H9 (cell line): ENCODE measurements around the gene RIOK2. TPM values are rescaled to one million over a fixed set of nuclear protein-coding genes. Genes with fewer than 3 reads are reported as not detected.
A peak's percentile ranks its signal among the peaks of the same experiment; 100 is the strongest.

Experiments
- DNase-seq: peaks from one replicate; pipeline ENCODE4 v3.0.0-alpha.2; 2017
- H2AFZ ChIP-seq: one replicate; pipeline ENCODE4 v1.6.1; 2013; ENCODE audit warnings: mild to moderate bottlenecking, low read length, control low read depth, moderate library complexity
- H2AK5ac ChIP-seq: 2 replicates; pipeline ENCODE4 v1.6.1; 2013; ENCODE audit warnings: low read length, control low read depth, mixed read lengths; ENCODE audit not compliant: insufficient read length
- H2BK120ac ChIP-seq: one replicate; pipeline ENCODE4 v1.6.1; 2013; ENCODE audit warnings: low read depth, mild to moderate bottlenecking, low read length, control low read depth, inconsistent platforms; ENCODE audit not compliant: poor library complexity, severe bottlenecking
- H2BK12ac ChIP-seq: 2 replicates; pipeline ENCODE4 v1.6.1; 2013; ENCODE audit warnings: low read length, control low read depth, mixed read lengths, low read depth; ENCODE audit not compliant: insufficient read length
- H2BK15ac ChIP-seq: 2 replicates; pipeline ENCODE4 v1.6.1; 2013; ENCODE audit warnings: low read depth, low read length, control low read depth
- H2BK20ac ChIP-seq: one replicate; pipeline ENCODE4 v1.6.1; 2013; ENCODE audit warnings: low read depth, mild to moderate bottlenecking, low read length, control low read depth, inconsistent platforms; ENCODE audit not compliant: poor library complexity, severe bottlenecking
- H2BK5ac ChIP-seq: 2 replicates; pipeline ENCODE4 v1.6.1; 2013; ENCODE audit warnings: low read length, control low read depth, mixed read lengths; ENCODE audit not compliant: insufficient read length
- H3K14ac ChIP-seq: 2 replicates; pipeline ENCODE4 v1.6.1; 2013; ENCODE audit warnings: low read length, control low read depth; ENCODE audit not compliant: insufficient read depth
- H3K18ac ChIP-seq: 2 replicates; pipeline ENCODE4 v1.6.1; 2013; ENCODE audit warnings: low read depth, mild to moderate bottlenecking, mixed read lengths, low read length, control low read depth; ENCODE audit not compliant: insufficient read length
- H3K23ac ChIP-seq: 2 replicates; pipeline ENCODE4 v1.6.1; 2013; ENCODE audit warnings: low read length, control low read depth, mixed read lengths, low read depth; ENCODE audit not compliant: insufficient read length
- H3K23me2 ChIP-seq: 2 replicates; pipeline ENCODE4 v1.6.1; 2013; ENCODE audit warnings: low read depth, mild to moderate bottlenecking, mixed read lengths, low read length, control low read depth; ENCODE audit not compliant: insufficient read length, poor library complexity, severe bottlenecking
- H3K27ac ChIP-seq: 2 replicates; pipeline ENCODE4 v1.5.1; 2013; ENCODE audit warnings: low read length, control low read depth, mixed read lengths, low read depth; ENCODE audit not compliant: insufficient read length
- H3K27me3 ChIP-seq: 2 replicates; pipeline ENCODE4 v1.6.1; 2013; ENCODE audit warnings: low read length, control low read depth, inconsistent platforms; ENCODE audit not compliant: insufficient read depth
- H3K4ac ChIP-seq: 2 replicates; pipeline ENCODE4 v1.6.1; 2013; ENCODE audit warnings: low read depth, mild to moderate bottlenecking, control low read depth, inconsistent platforms, low read length, moderate library complexity
- H3K4me1 ChIP-seq: 2 replicates; pipeline ENCODE4 v1.6.1; 2013; ENCODE audit warnings: low read length, control low read depth, inconsistent platforms; ENCODE audit not compliant: insufficient read depth
- H3K4me2 ChIP-seq: 2 replicates; pipeline ENCODE4 v1.6.1; 2013; ENCODE audit warnings: low read length, control low read depth, mixed read lengths; ENCODE audit not compliant: insufficient read length, insufficient read depth
- H3K56ac ChIP-seq: 2 replicates; pipeline ENCODE4 v1.6.1; 2013; ENCODE audit warnings: low read depth, mild to moderate bottlenecking, mixed read lengths, low read length, control low read depth; ENCODE audit not compliant: insufficient read length
- H3K79me1 ChIP-seq: 2 replicates; pipeline ENCODE4 v1.6.1; 2013; ENCODE audit warnings: low read depth, mild to moderate bottlenecking, moderate library complexity, low read length, control low read depth, inconsistent platforms; ENCODE audit not compliant: insufficient read depth, poor library complexity, severe bottlenecking
- H3K79me2 ChIP-seq: 2 replicates; pipeline ENCODE4 v1.6.1; 2013; ENCODE audit warnings: low read length, control low read depth, inconsistent platforms; ENCODE audit not compliant: insufficient read depth
- H3K9ac ChIP-seq: 2 replicates; pipeline ENCODE4 v1.6.1; 2013; ENCODE audit warnings: low read length, control low read depth, mixed read lengths; ENCODE audit not compliant: insufficient read length; ENCODE audit errors: extremely low read depth
- H3K9me3 ChIP-seq: one replicate; pipeline ENCODE4 v1.6.1; 2013; ENCODE audit warnings: low read depth, low read length, inconsistent platforms; ENCODE audit not compliant: control insufficient read depth
- H3T11ph ChIP-seq: one replicate; pipeline ENCODE4 v1.6.1; 2013; ENCODE audit warnings: mild to moderate bottlenecking, low read length, control low read depth, inconsistent platforms
- H4K20me1 ChIP-seq: one replicate; pipeline ENCODE4 v1.6.1; 2013; ENCODE audit not compliant: control insufficient read depth, insufficient read length, insufficient read depth
- H4K5ac ChIP-seq: 2 replicates; pipeline ENCODE4 v1.6.1; 2013; ENCODE audit warnings: low read depth, mild to moderate bottlenecking, mixed read lengths, low read length, control low read depth; ENCODE audit not compliant: insufficient read length
- H4K8ac ChIP-seq: replicated peaks from 2 replicates; pipeline ENCODE4 v1.6.1; 2013; ENCODE audit warnings: low read length, control low read depth, mixed read lengths, low read depth; ENCODE audit not compliant: insufficient read length
- H4K91ac ChIP-seq: 2 replicates; pipeline ENCODE4 v1.6.1; 2013; ENCODE audit warnings: low read depth, mild to moderate bottlenecking, moderate library complexity, mixed read lengths, low read length, control low read depth; ENCODE audit not compliant: insufficient read length
- H3K27ac Mint-ChIP-seq, 3 experiments: 2 replicates in 2 of 3; 3 replicates in 1 of 3; pipeline ENCODE4 v1.8.0; 2020 to 2021; ENCODE audit warnings: mixed read lengths in 3 of 3, mild to moderate bottlenecking in 1 of 3, moderate library complexity in 1 of 3
- H3K27me3 Mint-ChIP-seq: 2 replicates; pipeline ENCODE4 v1.8.0; 2021; ENCODE audit warnings: low read depth, mild to moderate bottlenecking, moderate library complexity, mixed read lengths
- H3K36me3 Mint-ChIP-seq, 3 experiments: 2 replicates in 2 of 3; 3 replicates in 1 of 3; pipeline ENCODE4 v1.8.0; 2020 to 2021; ENCODE audit warnings: low read depth in 3 of 3, mixed read lengths in 3 of 3; ENCODE audit not compliant: insufficient read depth in 1 of 3
- H3K4me1 Mint-ChIP-seq, 2 experiments: 2 replicates each; pipeline ENCODE4 v1.8.0; 2020; ENCODE audit warnings: mixed read lengths in 2 of 2
- H3K4me3 Mint-ChIP-seq, 2 experiments: 2 replicates in 1 of 2; 3 replicates in 1 of 2; pipeline ENCODE4 v1.8.0; 2020 to 2021; ENCODE audit warnings: mild to moderate bottlenecking in 2 of 2, mixed read lengths in 2 of 2, moderate library complexity in 1 of 2
- H3K9me3 Mint-ChIP-seq, 2 experiments: 2 replicates in 1 of 2; 3 replicates in 1 of 2; pipeline ENCODE4 v1.8.0; 2020; ENCODE audit warnings: mild to moderate bottlenecking in 2 of 2, mixed read lengths in 2 of 2, moderate library complexity in 1 of 2
- CTCF ChIP-seq: fragments of 200-600 bp; sonication (generic); conservative IDR thresholded peaks from 3 replicates; pipeline ENCODE4 v1.8.0; 2021; ENCODE audit warnings: antibody characterized with exemption, mild to moderate bottlenecking
- WGBS: extraction: QIAGEN DNeasy Blood & Tissue Kit; methylation state at CpG from one replicate; pipeline ENCODE4 v1.1.7; 2013; ENCODE audit warnings: missing lambda C conversion rate, low lambda C conversion rate, mixed read lengths; ENCODE audit not compliant: insufficient read length; ENCODE audit errors: extremely low coverage; 5-methylcytosine and 5-hydroxymethylcytosine counted together
- total RNA-seq: library from RNA; stranded (reverse); gene quantifications from 2 replicates; pipeline ENCODE4 v1.2.1, GENCODE V29; 2021

RIOK2 gene
- total RNA-seq, 1 experiment from 2014 or later, result 39.5 TPM

GRCh38 chr5:97208714-97209113 is 25.7 kb upstream of the RIOK2 start:
- Histone ChIP-seq H3K23me2 (no peaks in the 10 kb centered on the region), H3K14ac (no peak overlapping the region), H2BK120ac (no peak overlapping the region), H2BK20ac (no peak overlapping the region), H3K9ac (no peak overlapping the region), H3K23ac (no peak overlapping the region), H4K5ac (no peak overlapping the region), H3K4ac (no peak overlapping the region), H3K56ac (no peak overlapping the region), H2BK12ac (no peak overlapping the region), H3T11ph (no peak overlapping the region), H3K18ac (no peak overlapping the region), H3K79me1 (no peaks in the 10 kb centered on the region), H3K27ac (no peak overlapping the region), H3K79me2 (no peaks in the 10 kb centered on the region), H3K4me1 (no peaks in the 10 kb centered on the region), H3K4me2 (no peak overlapping the region), H2BK15ac (no peak overlapping the region), H3K27me3 (no peaks in the 10 kb centered on the region), H3K9me3 (no peaks in the 10 kb centered on the region), H4K8ac (no peak overlapping the region), H4K20me1 (no peaks in the 10 kb centered on the region), H4K91ac (no peak overlapping the region), H2BK5ac (no peak overlapping the region), H2AFZ (no peak overlapping the region), H2AK5ac (no peak overlapping the region)
- WGBS, result no CpG with 5 or more reads among the region's 2 CpGs
- Mint-ChIP-seq H3K4me3 (no peak overlapping the region), H3K9me3 (peaks cover 7 to 21% of the 10 kb centered on the region in 2 experiments; a peak in 4 of 5 replicates), H3K27ac (peak overlapping the region in 2 of 3 experiments; percentile 56 to 67; a peak in 2 of 7 replicates), H3K27me3 (no peaks in the 10 kb centered on the region; the same call in 1 of the 2 replicates), H3K4me1 (no peaks in the 10 kb centered on the region), H3K36me3 (peaks cover 0 to 16% (median 0%) of the 10 kb centered on the region in 3 experiments; a peak in 3 of 7 replicates)
- DNase-seq, result no peak
- TF ChIP-seq CTCF, result no peak
